ENCODE measurements around the gene PPP4R2.

The PPP4R2 gene

GRCh38 chr3:73071952-73072351 lies 75.3 kb downstream of the PPP4R2 start:
- DNase-seq, result no peak

DNA sequence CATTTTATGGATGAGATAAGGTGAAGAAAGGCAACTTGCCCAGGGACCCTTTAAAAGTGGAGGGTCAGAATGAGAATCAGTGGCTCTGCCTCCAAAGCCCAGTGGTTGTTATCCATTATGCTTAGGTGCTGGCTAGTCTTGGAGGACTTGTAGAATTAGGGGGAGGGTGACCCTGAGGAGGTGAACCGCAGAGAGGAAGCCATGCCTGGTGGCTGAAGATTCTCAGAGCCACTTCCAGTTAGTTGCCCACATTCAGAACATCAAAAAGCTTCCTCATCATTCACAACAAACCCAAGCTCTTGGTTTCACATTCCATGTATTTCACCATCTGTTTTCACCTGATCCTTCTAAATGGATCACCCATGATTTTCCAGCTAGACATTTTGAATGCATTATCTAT lies 76.0 kb downstream of the PPP4R2 start:
- DNase-seq, result peak; percentile 58

GRCh38 chr3:73073091-73073707 lies 76.6 kb downstream of the PPP4R2 start:
- DNase-seq, result peak; percentile 57

GRCh38 chr3:73074781-73075180 lies 78.2 kb downstream of the PPP4R2 start:
- DNase-seq, result no peak

- no peak for DNase-seq
Measured at GRCh38 chr3:73080216-73080966, 83.8 kb downstream of the PPP4R2 start.

DNA sequence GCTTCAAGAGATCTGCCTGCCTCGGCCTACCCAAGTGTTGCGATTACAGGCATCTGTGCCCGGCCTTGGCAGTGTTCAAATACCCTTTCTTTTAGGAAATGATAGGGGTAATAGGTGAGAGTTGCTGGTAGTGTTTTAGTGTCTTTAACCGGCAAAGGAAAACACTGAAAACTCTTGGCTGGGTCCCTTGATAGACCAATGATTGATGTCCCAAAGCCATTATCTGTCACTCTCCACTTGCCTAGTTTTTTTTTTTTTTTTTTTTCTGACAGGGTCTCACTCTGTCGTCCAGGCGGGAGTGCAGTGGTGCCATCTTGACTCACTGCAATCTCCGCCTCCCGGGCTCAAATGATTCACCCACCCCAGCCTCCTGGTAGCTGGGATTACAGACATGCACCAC lies 84.5 kb downstream of the PPP4R2 start:
- no peak for DNase-seq

DNA sequence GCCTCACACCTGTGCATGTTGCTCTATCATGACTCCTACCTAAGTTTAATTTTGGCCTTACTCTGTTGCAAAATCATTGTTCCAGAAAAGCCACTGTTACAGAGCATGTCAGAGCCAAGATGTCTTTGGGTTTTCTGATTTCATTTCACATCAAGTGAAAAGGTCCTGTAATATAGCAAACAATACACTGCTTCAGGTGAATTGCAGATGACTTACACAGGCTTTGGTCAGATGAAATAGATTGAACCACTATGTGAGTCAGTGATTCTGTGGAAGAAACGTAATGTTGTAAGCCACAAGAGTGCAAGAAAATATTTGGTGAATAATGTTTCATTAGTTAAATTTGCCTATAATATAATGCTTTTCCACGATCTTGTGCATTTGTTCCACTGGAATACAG lies 87.6 kb downstream of the PPP4R2 start:
- no peak for DNase-seq

DNA sequence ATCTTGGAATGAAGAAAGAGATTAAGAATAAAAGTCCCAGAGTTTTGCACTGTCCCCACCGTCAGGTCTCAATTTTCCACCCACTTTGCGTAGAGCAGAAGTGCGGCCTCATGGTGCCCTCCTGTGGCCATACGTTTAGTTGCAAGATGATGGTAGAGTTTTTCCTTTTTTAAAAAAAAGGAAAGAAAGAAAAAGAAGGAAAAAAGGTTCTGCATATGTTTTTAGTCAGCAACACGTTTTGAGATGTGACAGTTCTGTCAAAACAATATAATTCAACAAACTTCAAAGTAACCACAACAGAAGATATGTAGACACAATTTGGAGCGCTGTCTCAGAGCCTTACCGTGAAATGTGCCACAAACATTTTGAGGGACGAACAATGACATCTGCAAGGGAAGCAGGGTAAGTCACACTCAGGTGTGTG lies 89.5 kb downstream of the PPP4R2 start:
- DNase-seq, result peak; percentile 45

DNA sequence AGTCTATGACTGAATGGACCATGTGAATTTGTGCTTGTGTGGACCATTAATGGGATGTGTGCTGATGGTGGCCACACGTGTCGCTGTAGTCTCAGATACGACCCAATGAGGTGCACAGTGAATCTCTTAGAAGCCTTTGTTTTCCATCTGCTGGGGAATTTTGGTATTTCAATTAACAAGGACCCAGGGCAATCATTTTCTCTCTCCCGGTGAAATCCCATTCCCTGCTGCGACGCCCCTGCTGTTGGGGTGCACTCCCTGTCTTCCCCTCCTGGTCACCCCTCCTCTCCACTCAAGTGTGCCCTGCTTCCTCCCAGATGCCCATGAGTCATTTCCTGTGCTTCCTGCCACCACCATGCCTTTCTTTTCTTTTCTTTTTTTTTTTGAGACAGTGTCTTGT lies 97.5 kb downstream of the PPP4R2 start:
- peak; percentile 43 for DNase-seq

DNA sequence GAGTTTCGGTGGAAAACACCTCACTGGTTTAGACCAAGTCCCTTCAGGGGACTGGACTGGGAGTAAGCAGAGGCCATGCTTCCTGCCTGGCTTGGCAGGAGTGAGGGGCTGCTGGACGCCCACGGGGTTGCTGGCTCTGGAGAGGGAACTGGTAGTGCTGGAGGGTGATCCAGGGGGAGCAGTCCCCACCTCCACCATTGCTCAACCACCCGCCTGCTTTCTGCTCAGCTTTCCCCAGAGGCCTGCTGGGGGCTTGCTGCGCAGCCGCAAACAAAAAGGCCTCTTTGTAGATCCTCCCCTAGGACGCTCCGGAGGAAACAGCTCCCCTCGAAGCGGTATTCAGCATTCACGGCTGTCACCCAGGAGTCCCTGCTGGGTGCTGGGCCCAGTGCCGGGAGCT lies 98.3 kb downstream of the PPP4R2 start:
- DNase-seq, result no peak

- DNase-seq, result no peak
Measured at GRCh38 chr3:73096169-73096568, 99.6 kb downstream of the PPP4R2 start.

DNA sequence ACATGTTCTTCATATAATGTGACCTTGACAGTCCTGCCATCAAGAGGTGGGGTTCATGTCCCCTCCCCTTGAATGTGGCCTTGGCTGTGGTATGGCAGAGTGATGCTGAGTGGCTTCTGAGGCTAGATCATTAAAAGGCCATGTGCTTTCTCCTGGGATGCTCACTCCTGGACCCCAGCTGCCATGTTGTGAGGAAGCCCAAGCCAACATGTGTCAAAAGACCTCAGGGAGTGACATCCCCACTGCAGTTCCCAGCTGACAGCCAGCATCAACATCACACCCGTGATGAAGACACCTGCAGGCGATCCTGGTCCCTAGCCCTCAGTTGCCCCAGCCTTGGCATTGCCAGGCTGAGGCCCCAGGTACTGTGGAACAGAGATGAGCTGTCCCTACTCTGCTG lies 101.4 kb downstream of the PPP4R2 start:
- no peak for DNase-seq

- no peak for DNase-seq
Measured at GRCh38 chr3:73098873-73099272, 102.3 kb downstream of the PPP4R2 start.

- peak; percentile 79 for DNase-seq
Measured at GRCh38 chr3:73100741-73101559, 104.3 kb downstream of the PPP4R2 start.

- DNase-seq, result no peak
Measured at GRCh38 chr3:73101881-73102280, 105.3 kb downstream of the PPP4R2 start.

- no peak for DNase-seq
Measured at GRCh38 chr3:73107215-73107614, 110.6 kb downstream of the PPP4R2 start.

- DNase-seq, result no peak
Measured at GRCh38 chr3:73107676-73108187, 111.1 kb downstream of the PPP4R2 start.

GRCh38 chr3:73108750-73109149 lies 112.1 kb downstream of the PPP4R2 start:
- no peak for DNase-seq

- DNase-seq, result no peak
Measured at GRCh38 chr3:73110530-73110929, 113.9 kb downstream of the PPP4R2 start.

DNA sequence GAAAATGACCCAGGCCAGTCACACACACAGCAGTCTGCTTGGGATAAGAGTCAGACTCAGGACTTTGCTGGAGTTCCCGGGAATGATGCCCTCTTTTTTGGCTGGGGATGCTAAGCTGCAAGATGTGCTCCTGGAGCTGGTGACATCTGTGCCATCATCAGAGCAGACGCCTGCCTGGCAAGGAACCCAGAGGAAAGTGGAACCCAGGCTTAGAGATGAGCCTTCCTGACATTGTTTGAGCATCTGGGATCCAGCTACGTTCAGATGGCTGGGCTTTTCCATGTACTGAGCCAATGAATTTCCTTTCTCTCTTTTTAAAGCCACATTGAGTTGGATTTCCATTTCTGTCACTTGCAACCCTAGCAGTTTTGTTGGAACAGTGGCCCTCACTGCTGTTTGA lies 118.1 kb downstream of the PPP4R2 start:
- no peak for DNase-seq

GRCh38 chr3:73115806-73116205 lies 119.2 kb downstream of the PPP4R2 start:
- DNase-seq, result no peak

Data from OCI-M1 (cell line).